NCI-H2029 (cell line): ENCODE data around the gene AMN.

Experiments
- DNase-seq: peaks from one replicate; lab custom pipeline; 2025; lab: John Stamatoyannopoulos, UW

The AMN gene

DNA sequence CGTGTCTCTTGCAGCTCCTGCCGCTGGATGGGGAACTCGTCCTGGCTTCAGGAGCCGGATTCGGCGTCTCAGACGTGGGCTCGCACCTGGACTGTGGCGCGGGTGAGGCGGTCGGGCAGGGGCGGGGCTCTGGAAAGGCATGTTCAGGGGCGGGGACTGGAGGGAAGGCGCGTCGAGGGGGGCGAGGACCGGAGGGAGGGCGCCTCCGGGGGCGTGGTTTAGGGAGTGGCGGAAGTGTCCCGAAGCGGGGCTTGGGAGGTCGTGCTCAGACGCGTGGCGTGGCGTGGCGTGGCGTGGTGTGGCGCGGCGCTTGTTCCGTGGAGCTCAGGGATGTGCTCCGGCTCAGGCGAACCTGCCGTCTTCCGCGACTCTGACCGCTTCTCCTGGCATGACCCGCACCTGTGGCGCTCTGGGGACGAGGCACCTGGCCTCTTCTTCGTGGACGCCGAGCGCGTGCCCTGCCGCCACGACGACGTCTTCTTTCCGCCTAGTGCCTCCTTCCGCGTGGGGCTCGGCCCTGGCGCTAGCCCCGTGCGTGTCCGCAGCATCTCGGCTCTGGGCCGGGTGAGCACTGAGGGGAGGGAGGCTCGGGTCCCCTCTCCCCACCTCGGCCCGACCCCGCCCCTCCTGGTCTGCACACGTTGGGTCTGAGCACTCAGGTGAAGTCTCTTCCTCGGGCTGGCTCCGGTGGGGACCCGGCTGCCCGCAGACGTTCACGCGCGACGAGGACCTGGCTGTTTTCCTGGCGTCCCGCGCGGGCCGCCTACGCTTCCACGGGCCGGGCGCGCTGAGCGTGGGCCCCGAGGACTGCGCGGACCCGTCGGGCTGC is 6.2 kb downstream of the AMN start:
- peak; percentile 26 for DNase-seq

GRCh38 chr14:102929241-102930137 is 7.0 kb downstream of the AMN start:
- DNase-seq = no peak

DNA sequence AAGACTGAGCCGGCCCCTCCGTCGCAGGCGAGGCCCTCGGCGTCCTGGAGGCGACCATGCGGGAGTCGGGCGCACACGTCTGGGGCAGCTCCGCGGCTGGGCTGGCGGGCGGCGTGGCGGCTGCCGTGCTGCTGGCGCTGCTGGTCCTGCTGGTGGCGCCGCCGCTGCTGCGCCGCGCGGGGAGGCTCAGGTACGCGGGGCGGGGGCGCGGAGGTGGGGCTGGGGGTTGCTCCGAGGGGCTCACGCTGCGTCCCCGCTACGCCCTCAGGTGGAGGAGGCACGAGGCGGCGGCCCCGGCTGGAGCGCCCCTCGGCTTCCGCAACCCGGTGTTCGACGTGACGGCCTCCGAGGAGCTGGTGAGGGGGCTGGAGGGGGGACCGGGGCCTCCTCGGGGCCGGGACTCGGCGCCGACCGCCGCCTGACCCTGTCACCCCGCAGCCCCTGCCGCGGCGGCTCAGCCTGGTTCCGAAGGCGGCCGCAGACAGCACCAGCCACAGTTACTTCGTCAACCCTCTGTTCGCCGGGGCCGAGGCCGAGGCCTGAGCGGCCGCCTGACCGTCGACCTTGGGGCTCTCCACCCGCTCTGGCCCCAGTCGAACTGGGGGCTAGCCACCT is 7.8 kb downstream of the AMN start:
- no peak for DNase-seq

GRCh38 chr14:102930753-102931579 is 8.5 kb downstream of the AMN start:
- no peak for DNase-seq

GRCh38 chr14:102931580-102932285 is 9.3 kb downstream of the AMN start:
- DNase-seq = no peak

DNA sequence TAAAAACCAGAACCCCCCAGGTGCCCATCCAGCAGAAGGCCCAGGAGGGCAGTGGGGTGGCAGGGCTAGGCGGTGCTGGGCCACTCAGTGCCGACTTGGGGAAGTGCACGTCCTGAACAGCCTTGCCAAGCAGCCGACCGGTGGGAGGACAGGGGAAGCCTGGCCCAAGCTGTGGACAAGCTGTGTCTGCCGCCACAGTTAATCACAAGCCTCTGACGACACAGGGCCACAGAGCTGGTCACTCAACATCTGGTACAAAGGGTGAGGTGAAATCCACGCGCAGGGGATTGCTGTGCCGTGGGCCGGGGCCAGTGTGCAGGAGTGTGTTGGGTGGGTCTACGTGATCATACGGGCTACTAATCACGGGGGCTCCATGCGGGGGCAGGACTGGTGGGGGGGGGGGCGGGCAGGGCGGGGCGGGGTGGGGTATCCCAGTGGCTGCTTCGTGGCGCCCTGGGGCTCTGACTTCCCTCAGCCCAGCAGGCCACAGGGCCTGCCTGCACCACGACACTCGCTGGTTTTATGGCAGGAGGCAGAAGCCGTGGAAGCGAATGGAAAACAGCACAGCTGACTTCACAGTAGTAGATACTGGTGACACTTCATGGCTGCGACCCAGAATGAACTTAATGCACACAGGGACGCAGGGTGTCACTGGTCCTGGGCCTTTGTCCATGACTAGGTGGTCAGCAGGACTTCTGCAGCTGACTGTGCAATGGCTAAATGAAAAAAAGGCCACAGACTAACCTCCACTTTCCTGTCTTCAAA is 10.2 kb downstream of the AMN start:
- no peak for DNase-seq

- no peak for DNase-seq
Observed at GRCh38 chr14:102933618-102934231, 11.3 kb downstream of the AMN start.

GRCh38 chr14:102935756-102936155 is 13.3 kb downstream of the AMN start:
- no peak for DNase-seq

DNA sequence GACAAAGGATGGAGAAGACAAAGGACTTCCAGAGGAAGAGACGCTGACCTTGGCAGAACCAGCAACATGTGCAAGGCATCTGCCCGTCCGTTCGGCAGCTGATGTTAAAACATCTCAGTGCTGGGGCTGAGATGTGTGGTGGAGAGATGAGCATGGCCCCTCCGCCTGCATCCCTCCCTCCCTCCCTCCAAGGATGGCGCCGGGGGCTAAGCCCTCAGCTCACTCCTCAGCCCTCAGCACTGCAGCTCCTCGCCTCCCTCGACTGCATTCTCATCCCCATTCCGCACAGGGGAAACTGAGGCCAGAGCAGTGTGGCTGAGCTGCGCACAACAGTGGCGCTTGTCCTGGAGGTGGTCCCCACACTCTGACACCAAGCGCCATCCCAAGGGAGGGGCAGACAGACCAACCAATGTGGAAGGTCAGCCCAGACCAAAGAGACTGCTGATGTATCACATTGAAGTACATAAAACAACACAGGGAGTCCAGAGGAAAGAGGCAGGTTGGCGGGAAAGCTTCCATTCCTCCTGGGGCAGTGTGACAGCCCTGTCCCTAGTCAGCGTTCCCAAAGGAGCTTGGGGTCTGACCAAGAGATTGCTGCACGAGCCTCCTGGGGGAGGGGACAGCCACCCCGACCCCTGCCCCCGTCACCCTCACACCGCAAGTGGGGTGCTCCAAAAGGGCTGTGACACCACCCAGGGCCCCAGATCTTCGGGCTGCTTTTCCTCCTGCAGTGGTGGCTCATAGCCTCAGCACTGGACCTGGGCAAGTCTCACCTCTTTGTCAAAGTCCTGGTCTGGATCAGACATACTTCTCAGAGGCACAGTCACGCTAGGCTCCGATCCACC is 15.1 kb downstream of the AMN start:
- DNase-seq = no peak

- DNase-seq = no peak
Observed at GRCh38 chr14:102938191-102938590, 15.7 kb downstream of the AMN start.

- no peak for DNase-seq
Observed at GRCh38 chr14:102939329-102939728, 16.9 kb downstream of the AMN start.

GRCh38 chr14:102939820-102940561 is 17.5 kb downstream of the AMN start:
- no peak for DNase-seq

- DNase-seq = no peak
Observed at GRCh38 chr14:102940729-102941362, 18.4 kb downstream of the AMN start.

DNA sequence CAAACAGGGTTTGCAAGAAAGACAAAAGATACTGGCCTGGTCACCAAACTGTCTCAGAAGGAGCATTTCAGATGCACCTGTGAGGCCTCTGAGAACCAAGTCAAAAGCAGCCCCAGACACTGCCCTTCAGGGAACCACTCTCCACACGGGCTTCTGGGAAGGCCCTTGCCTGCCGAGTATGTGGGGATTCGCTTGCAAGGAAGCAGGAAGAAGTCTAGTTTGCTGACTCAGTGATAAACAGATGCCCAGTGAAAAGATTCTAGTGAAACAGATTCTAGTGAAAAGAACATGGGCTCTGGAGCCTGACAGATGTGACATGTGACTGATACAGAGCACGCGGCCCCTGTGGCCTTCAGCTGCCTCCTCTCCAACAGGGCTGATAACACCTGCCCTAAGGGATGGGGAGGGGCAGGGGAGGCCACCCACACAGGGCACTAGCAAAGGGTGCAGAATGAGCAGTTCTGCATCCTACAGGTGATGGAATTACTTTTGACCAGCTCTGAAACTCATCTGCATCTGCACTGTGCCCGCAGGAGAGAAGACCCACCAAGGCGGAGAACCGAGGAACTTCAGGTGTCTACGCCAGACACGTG is 19.1 kb downstream of the AMN start:
- DNase-seq = no peak

- DNase-seq = no peak
Observed at GRCh38 chr14:102942069-102942468, 19.6 kb downstream of the AMN start.

DNA sequence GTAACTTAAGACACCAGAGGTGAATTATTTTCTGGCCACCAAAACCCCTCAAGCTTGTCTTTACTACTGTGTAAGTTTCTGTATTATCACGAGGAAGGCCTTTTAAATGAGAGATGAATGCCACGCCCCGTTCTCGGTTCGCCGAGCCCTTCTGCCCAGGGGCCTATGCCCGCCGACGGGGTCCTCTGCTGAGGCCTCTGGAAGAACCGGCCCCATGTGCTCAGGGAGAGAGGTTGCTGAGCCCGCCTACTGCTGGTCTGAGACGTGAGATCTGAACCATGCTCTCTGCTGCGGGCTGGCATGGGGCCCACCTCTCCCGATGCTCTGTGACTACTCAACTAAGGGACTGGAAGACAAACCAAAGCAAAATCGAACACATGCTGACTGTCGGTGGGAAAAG is 21.0 kb downstream of the AMN start:
- DNase-seq = no peak

- no peak for DNase-seq
Observed at GRCh38 chr14:102943979-102944378, 21.5 kb downstream of the AMN start.
